A673 (cell line): ENCODE measurements around the gene SP7. TPM values are rescaled to one million over a fixed set of nuclear protein-coding genes. Genes with fewer than 3 reads are reported as not detected.

Experiments used
- BruUV-seq: library from RNA; stranded (reverse); fragments of 400-500 nt; replicated peaks from 2 replicates; lab custom pipeline; 2021; lab: Mats Ljungman, UMichigan
- CTCF ChIA-PET: fragments of 300-600 bp; sonication (Branson Sonifier 250); formaldehyde crosslinking; loops from one replicate; lab custom pipeline; 2022; ENCODE audit warnings: antibody characterized with exemption; lab: Charles Lee
- POLR2A ChIA-PET: fragments of 300-600 bp; sonication (Branson Sonifier 250); formaldehyde crosslinking; loops from one replicate; lab custom pipeline; 2022; ENCODE audit warnings: antibody characterized with exemption; ENCODE audit not compliant: low non-redundant PET; lab: Charles Lee
- DNase-seq: peaks from one replicate; pipeline ENCODE4 v3.0.0-alpha.2; 2015; ENCODE audit warnings: low spot score
- H3K27ac ChIP-seq: fragments of 200-600 bp; sonication (generic); 2 replicates; pipeline ENCODE4 v1.5.1; 2016; ENCODE audit warnings: mixed run types, low read depth, mild to moderate bottlenecking, mixed read lengths, antibody characterized with exemption, low read length; ENCODE audit not compliant: poor library complexity, severe bottlenecking
- H3K27me3 ChIP-seq: fragments of 200-600 bp; sonication (generic); replicated peaks from 2 replicates; pipeline ENCODE4 v1.6.1; 2017; ENCODE audit warnings: mixed run types, low read depth, mild to moderate bottlenecking, mixed read lengths, antibody characterized with exemption, low read length; ENCODE audit not compliant: insufficient read depth, poor library complexity
- H3K36me3 ChIP-seq: fragments of 200-600 bp; sonication (generic); 2 replicates; pipeline ENCODE4 v1.6.1; 2016; ENCODE audit warnings: mixed run types, mild to moderate bottlenecking, mixed read lengths, antibody characterized with exemption, low read length; ENCODE audit not compliant: insufficient read depth, poor library complexity, severe bottlenecking
- H3K4me1 ChIP-seq: fragments of 200-600 bp; sonication (generic); 2 replicates; pipeline ENCODE4 v1.6.1; 2017; ENCODE audit warnings: mixed run types, mild to moderate bottlenecking, mixed read lengths, antibody characterized with exemption, low read length; ENCODE audit not compliant: insufficient read depth, poor library complexity, severe bottlenecking
- H3K4me3 ChIP-seq: fragments of 200-600 bp; sonication (generic); 2 replicates; pipeline ENCODE4 v1.5.1; 2016; ENCODE audit warnings: low read depth, mixed run types, mild to moderate bottlenecking, mixed read lengths, low read length; ENCODE audit not compliant: poor library complexity, severe bottlenecking
- H3K9me3 ChIP-seq: fragments of 200-600 bp; sonication (generic); 2 replicates; pipeline ENCODE4 v1.6.1; 2016; ENCODE audit warnings: mixed run types, low read depth, mild to moderate bottlenecking, mixed read lengths, antibody characterized with exemption, low read length; ENCODE audit not compliant: poor library complexity, severe bottlenecking
- CTCF ChIP-seq: fragments of 300-800, 200-600 bp; sonication (generic); conservative IDR thresholded peaks from 2 replicates; pipeline ENCODE4 v1.5.1; 2017; ENCODE audit warnings: low read depth, mild to moderate bottlenecking, antibody characterized with exemption, low read length, moderate library complexity, mixed read lengths
- EZH2 ChIP-seq: fragments of 200-600 bp; sonication (generic); IDR thresholded peaks from 2 replicates; pipeline ENCODE4 v1.6.1; 2017; ENCODE audit warnings: borderline replicate concordance, low read depth, mild to moderate bottlenecking, mixed read lengths, antibody characterized with exemption, low read length; ENCODE audit not compliant: poor library complexity, severe bottlenecking
- intact Hi-C: fragments of 100-400 bp; cut with micrococcal nuclease; formaldehyde crosslinking; loops from one replicate; pipeline ENCODE4 v1.10.0; 2022; ENCODE audit not compliant: unreplicated experiment
- total RNA-seq: library from RNA; stranded (reverse); gene quantifications from 2 replicates; pipeline ENCODE4 v1.2.3, GENCODE V29; 2021

Gene SP7
- total RNA-seq, 1 experiment from 2014 or later, result not detected

GRCh38 chr12:53324113-53324778 lies 11.9 kb downstream of the SP7 start:
- Histone ChIP-seq H3K4me3 (peak overlapping the region; percentile 71), H3K27ac (peak overlapping the region; percentile 95), H3K9me3 (no peaks in the 10 kb centered on the region), H3K36me3 (peaks cover 4% of the 10 kb centered on the region), H3K4me1 (peaks cover 18% of the 10 kb centered on the region), H3K27me3 (no peaks in the 10 kb centered on the region)
- no TSS peak for BruUV-seq
- no peak for TF ChIP-seq EZH2
- no peak for TF ChIP-seq CTCF
- DNase-seq, result peak; percentile 22
- intact Hi-C loops, result loop anchor here (1.0 to 2.0 kb wide), 3 partner anchors 97 to 184 kb away; partner anchors contain the start of gene TARBP2
- ChIA-PET CTCF (interaction anchor here (1.0 to 1.2 kb wide), 3 partner anchors 97 to 184 kb away, joined by 4 to 10 read pairs (median 5); no protein-coding TSS in a partner anchor), POLR2A (no interaction called here)

- intact Hi-C loops, result no loop called here
- BruUV-seq, result TSS peak; percentile 79
Observed at GRCh38 chr12:53320352-53321195, 15.6 kb downstream of the SP7 start.

More at GRCh38 chr12:53320352-53321195, 15.6 kb downstream of the SP7 start:
- Histone ChIP-seq H3K27ac (peak overlapping the region; percentile 91), H3K27me3 (no peaks in the 10 kb centered on the region), H3K4me1 (peaks cover 13% of the 10 kb centered on the region), H3K4me3 (peak overlapping the region; percentile 71), H3K36me3 (peaks cover 26% of the 10 kb centered on the region), H3K9me3 (no peaks in the 10 kb centered on the region)
- CTCF ChIA-PET, result interaction anchor here (0.6 to 2.2 kb wide), 22 partner anchors 11 to 805 kb away, joined by 3 to 24 read pairs (median 6); partner anchors contain the start of genes MYG1, PFDN5, PRR13 and SPRYD3
- POLR2A ChIA-PET, result interaction anchor here (0.6 to 1.5 kb wide), 3 partner anchors 86 to 180 kb away, joined by 3 to 8 read pairs (median 5); partner anchors contain the start of gene TARBP2
- TF ChIP-seq CTCF (no peak), EZH2 (no peak)
- no peak for DNase-seq
